Osteocyte (in vitro differentiated cells): ENCODE results near the gene TTC21B. TPM values are rescaled to one million over a fixed set of nuclear protein-coding genes. Genes with fewer than 3 reads are reported as not detected.

Source experiments
- DNase-seq: peaks from one replicate; pipeline ENCODE4 v3.0.0; 2021; ENCODE audit warnings: mixed read lengths; ENCODE audit not compliant: unreplicated experiment; ENCODE audit errors: extremely low spot score
- H3K27ac Mint-ChIP-seq: one replicate; pipeline ENCODE4 v1.8.0; 2021; ENCODE audit warnings: mild to moderate bottlenecking, mixed read lengths; ENCODE audit not compliant: unreplicated experiment
- H3K27me3 Mint-ChIP-seq: one replicate; pipeline ENCODE4 v1.8.0; 2021; ENCODE audit warnings: mixed read lengths; ENCODE audit not compliant: unreplicated experiment
- H3K36me3 Mint-ChIP-seq: one replicate; pipeline ENCODE4 v1.8.0; 2021; ENCODE audit warnings: mixed read lengths; ENCODE audit not compliant: unreplicated experiment
- H3K4me1 Mint-ChIP-seq: one replicate; pipeline ENCODE4 v1.8.0; 2021; ENCODE audit warnings: mixed read lengths; ENCODE audit not compliant: unreplicated experiment
- H3K4me3 Mint-ChIP-seq: one replicate; pipeline ENCODE4 v1.8.0; 2021; ENCODE audit warnings: mild to moderate bottlenecking, moderate library complexity, mixed read lengths; ENCODE audit not compliant: unreplicated experiment
- H3K9me3 Mint-ChIP-seq: one replicate; pipeline ENCODE4 v1.8.0; 2021; ENCODE audit warnings: mixed read lengths; ENCODE audit not compliant: unreplicated experiment
- total RNA-seq: library from RNA; stranded (reverse); gene quantifications from 2 replicates; pipeline ENCODE4 v1.2.1, GENCODE V29; 2021
- TF ChIP-seq, protein P1 (sequence below): fragments of 200-600 bp; sonication (generic); IDR thresholded peaks from 2 replicates; pipeline ENCODE4 v1.5.0; 2021; ENCODE audit warnings: antibody characterized with exemption, mild to moderate bottlenecking, moderate library complexity

The TTC21B gene
- total RNA-seq, 1 donor from 2014 or later: 25.1 TPM

DNA sequence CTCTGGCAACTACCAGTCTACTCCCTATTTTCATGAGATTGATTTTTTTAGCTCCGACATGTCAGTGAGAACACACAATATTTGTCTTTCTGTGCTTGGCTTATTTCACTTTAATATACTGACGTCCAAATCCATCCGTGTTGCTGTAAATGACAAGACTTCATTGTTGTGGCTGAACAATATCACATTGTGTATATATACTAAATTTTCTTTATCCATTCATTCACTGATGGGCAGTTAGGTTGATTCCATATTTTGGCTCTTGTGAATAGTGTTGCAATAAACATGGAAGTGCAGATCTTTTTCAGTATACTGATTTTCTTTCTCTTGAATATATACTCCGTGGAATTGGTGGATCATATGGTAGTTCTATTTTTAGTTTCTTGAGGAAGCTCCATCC is 5.8 kb upstream of the TTC21B start:
- H3K4me3 Mint-ChIP-seq: no peak overlapping the region
- TF ChIP-seq, protein P1, sequence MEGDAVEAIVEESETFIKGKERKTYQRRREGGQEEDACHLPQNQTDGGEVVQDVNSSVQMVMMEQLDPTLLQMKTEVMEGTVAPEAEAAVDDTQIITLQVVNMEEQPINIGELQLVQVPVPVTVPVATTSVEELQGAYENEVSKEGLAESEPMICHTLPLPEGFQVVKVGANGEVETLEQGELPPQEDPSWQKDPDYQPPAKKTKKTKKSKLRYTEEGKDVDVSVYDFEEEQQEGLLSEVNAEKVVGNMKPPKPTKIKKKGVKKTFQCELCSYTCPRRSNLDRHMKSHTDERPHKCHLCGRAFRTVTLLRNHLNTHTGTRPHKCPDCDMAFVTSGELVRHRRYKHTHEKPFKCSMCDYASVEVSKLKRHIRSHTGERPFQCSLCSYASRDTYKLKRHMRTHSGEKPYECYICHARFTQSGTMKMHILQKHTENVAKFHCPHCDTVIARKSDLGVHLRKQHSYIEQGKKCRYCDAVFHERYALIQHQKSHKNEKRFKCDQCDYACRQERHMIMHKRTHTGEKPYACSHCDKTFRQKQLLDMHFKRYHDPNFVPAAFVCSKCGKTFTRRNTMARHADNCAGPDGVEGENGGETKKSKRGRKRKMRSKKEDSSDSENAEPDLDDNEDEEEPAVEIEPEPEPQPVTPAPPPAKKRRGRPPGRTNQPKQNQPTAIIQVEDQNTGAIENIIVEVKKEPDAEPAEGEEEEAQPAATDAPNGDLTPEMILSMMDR: no peak
- no peaks in the 10 kb centered on the region for H3K27me3 Mint-ChIP-seq
- H3K4me1 Mint-ChIP-seq: peaks cover 12% of the 10 kb centered on the region
- H3K36me3 Mint-ChIP-seq: no peaks in the 10 kb centered on the region
- H3K27ac Mint-ChIP-seq: no peak overlapping the region
- H3K9me3 Mint-ChIP-seq: no peaks in the 10 kb centered on the region
- DNase-seq: no peak

DNA sequence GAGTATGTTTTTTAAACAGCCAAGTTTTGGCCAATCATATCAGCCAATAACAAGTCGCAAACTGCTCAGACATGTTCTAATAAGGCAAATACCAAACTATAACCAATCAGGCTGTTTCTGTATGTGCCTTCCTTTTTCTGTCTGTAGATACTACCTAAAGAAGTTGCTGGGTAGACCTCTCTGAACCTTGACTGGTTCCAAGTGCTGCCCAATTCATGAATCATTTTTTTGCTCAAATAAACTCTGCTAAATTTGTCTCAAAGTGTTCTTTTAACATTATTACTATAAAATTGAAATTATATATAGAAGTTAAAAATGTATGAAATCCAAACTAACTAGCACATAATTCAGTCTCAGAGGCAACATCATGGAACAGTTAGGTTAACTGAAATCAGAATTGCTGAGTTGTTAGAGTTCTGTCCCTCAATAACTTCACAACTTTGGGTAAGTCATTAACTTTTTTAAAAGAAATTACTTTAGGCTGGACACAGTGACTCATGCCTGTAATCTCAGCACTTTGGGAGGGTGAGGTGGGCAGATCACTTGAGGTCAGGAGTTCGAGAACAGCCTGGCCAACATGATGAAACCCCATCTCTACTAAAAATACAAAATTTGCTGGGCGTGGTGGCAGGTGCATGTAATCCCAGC is 4.9 kb upstream of the TTC21B start:
- Mint-ChIP-seq H3K4me1 (peaks cover 12% of the 10 kb centered on the region), H3K9me3 (no peaks in the 10 kb centered on the region), H3K27ac (no peak overlapping the region), H3K4me3 (no peak overlapping the region), H3K36me3 (no peaks in the 10 kb centered on the region), H3K27me3 (no peaks in the 10 kb centered on the region)
- no peak for DNase-seq
- TF ChIP-seq, protein P1: no peak

DNA sequence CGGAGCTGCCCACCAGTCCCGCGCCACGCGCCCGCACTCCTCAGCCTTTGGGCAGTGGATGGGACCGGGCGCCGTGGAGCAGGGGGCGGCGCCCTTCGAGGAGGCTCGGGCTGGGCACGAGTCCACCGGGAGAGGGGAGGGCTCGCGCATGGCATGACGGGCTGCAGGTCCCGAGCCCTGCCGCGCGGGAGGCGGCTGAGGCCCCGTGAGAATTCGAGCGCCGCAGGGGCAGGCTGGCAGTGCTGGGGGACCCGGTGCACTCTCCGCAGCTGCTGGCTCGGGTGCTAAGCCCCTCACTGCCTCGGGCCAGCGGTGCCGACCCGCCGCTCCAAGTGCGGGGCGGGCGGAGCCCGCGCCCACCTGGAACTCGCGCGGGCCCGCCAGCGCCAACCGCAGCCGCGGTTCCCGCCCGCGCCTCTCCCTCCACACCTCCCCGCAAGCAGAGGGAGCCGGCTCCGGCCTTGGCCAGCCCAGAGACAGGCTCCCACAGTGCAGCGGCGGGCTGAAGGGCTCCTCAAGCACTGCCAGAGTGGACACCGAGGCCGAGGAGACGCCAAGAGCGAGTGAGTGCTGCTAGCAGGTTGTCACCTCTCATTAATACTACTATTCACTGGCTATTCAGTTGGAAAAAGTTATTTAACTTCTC is 3.6 kb upstream of the TTC21B start:
- no peak for DNase-seq
- Mint-ChIP-seq H3K9me3 (no peaks in the 10 kb centered on the region), H3K27me3 (no peaks in the 10 kb centered on the region), H3K36me3 (no peaks in the 10 kb centered on the region), H3K4me3 (no peak overlapping the region), H3K4me1 (peaks cover 12% of the 10 kb centered on the region), H3K27ac (no peak overlapping the region)
- TF ChIP-seq, protein P1: no peak

DNA sequence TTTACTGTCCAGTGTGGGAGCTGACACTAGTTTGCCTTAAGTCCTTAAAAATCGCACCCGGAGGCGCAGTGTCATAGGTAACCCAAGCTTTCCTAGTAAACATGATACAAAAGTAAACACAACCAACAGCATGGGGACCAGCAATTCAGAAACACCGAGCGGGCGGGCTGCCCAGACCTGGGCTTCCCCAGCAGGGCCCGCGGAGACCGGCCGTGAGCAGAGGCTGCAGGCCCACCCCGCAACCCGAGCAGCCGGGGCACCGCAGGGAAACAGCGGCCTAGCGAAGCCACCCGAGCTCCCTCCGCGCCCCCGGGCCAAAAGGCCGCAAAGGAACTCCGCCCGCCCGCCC is 296 bp downstream of the TTC21B start:
- TF ChIP-seq, protein P1: no peak
- H3K36me3 Mint-ChIP-seq: peaks cover 4% of the 10 kb centered on the region

DNA sequence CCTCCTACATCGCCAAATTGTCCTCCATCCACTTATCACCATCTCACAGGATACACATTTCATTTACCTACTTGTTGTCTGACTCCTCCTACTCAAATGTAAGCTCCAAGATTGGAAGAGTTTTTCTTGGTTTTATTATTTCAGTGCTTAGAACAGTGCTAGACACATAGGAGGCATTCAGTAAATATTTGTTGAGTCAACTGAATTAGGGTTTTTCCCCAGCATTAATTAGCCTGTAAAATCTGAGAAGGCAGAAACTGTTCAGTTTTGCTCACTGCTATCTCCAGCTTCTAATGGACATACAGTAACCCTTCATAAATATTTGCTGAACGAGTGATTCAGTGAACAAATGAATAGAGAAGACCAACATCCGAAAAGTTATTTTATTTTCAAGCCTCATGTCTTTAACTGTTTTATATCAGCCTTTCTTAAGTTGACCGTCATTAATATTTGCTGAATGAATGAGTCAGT is 800 bp downstream of the TTC21B start:
- Mint-ChIP-seq H3K4me1 (peaks cover 12% of the 10 kb centered on the region), H3K36me3 (peaks cover 9% of the 10 kb centered on the region), H3K27me3 (no peaks in the 10 kb centered on the region), H3K9me3 (no peaks in the 10 kb centered on the region), H3K4me3 (no peak overlapping the region), H3K27ac (no peak overlapping the region)
- no peak for DNase-seq
- TF ChIP-seq, protein P1: no peak

More for the DNA sequence above, 296 bp downstream of the TTC21B start:
- H3K9me3 Mint-ChIP-seq: no peaks in the 10 kb centered on the region
- no peaks in the 10 kb centered on the region for H3K27me3 Mint-ChIP-seq
- H3K4me3 Mint-ChIP-seq: no peak overlapping the region
- H3K4me1 Mint-ChIP-seq: peaks cover 12% of the 10 kb centered on the region
- H3K27ac Mint-ChIP-seq: no peak overlapping the region
- no peak for DNase-seq
